ENCODE data around the gene TPT1. TPM values are rescaled to one million over a fixed set of nuclear protein-coding genes. Genes with fewer than 3 reads are reported as not detected.

The TPT1 gene
- total RNA-seq, 1 donor: 2,345 TPM

- DNase-seq (ENCODE audit: low read depth): no peak
- no peak for TF ChIP-seq CTCF (IDR thresholded peaks at IDR 0.05; ENCODE audit: insufficient read depth, low read depth, low read length)
- no peak overlapping the region for H3K4me3 ChIP-seq (ENCODE audit: low read depth, low read length)
Observed at GRCh38 chr13:45332831-45333219, 8.2 kb downstream of the TPT1 start.

DNA sequence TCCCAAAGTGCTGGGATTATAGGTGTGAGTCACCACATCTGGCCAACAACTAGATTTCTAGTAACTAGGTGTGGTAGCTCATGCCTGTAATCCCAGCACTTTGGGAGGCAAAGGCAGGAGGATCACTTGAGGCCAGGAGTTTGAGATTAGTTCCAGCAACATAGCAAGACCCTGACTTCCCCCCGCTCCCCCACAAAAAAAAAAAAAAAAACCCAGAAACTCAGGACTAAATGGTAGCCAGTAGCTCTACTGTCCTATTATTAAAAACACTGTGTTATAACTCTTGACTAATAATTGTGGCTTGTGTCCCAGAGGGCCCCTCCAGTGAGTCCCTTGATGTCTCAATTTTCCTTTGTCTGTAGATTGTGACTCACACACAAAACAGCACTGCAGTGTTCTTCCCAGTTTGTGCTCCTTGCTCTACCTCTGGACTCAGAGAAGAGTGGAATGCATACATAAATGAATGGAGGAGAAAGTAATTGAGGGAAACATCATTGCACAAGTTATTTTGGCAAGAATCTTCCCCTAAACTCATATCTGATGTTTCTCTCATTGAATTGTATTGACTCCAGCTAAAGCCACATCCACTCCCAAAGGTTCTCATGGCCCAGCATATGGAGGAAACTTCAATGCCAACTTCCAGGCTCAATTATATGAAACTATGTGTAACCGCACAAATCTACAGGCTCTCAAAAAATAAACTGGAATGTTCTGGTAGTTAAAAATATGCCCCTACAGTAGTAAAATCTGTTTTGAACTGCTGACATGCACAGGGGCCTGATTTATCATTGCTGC is 8.8 kb downstream of the TPT1 start:
- no peak overlapping the region for H3K4me3 ChIP-seq (ENCODE audit: low read depth, low read length)
- DNase-seq (ENCODE audit: low read depth): peak; percentile 90
- no peak for TF ChIP-seq CTCF (IDR thresholded peaks at IDR 0.05; ENCODE audit: insufficient read depth, low read depth, low read length)

GRCh38 chr13:45331692-45332035 is 9.3 kb downstream of the TPT1 start:
- no peak for DNase-seq (ENCODE audit: low read depth)
- H3K4me3 ChIP-seq (ENCODE audit: low read depth, low read length): no peak overlapping the region
- no peak for TF ChIP-seq CTCF (IDR thresholded peaks at IDR 0.05; ENCODE audit: insufficient read depth, low read depth, low read length)

DNA sequence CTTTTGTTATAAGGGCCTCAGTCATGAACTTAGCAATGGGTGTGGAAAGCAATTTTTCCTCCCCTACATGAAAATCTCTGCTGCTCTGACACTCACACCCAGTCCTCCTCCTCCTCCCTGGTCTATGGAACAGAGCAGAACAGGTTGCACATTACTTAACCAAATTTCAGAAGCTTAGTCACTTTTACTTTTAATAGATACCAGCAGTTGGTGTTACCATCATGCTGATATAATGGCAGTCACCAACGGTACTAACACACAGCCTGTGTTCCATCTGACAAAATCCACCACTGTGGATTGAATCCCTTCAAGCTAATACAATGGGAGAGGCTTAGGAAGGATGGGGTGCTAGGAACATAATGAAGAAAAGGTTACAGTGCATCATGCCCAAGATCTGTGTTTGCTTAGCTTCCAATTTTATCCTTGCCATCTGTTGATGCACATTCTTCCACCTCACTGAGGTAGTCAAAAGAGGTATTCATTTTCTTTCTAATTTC is 9.8 kb downstream of the TPT1 start:
- no peak for DNase-seq (ENCODE audit: low read depth)
- TF ChIP-seq CTCF (IDR thresholded peaks at IDR 0.05; ENCODE audit: insufficient read depth, low read depth, low read length): no peak
- H3K4me3 ChIP-seq (ENCODE audit: low read depth, low read length): no peak overlapping the region

GRCh38 chr13:45328661-45329111 is 12.3 kb downstream of the TPT1 start:
- no peak overlapping the region for H3K4me3 ChIP-seq (ENCODE audit: low read depth, low read length)
- TF ChIP-seq CTCF (IDR thresholded peaks at IDR 0.05; ENCODE audit: insufficient read depth, low read depth, low read length): no peak
- peak; percentile 93 for DNase-seq (ENCODE audit: low read depth)

GRCh38 chr13:45327253-45327955 is 13.6 kb downstream of the TPT1 start:
- no peak for DNase-seq (ENCODE audit: low read depth)
- no peak for TF ChIP-seq CTCF (IDR thresholded peaks at IDR 0.05; ENCODE audit: insufficient read depth, low read depth, low read length)
- no peak overlapping the region for H3K4me3 ChIP-seq (ENCODE audit: low read depth, low read length)

Measured in fibroblast of villous mesenchyme (primary cell).